ENCODE measurements around the gene MCF2L2. TPM values are rescaled to one million over a fixed set of nuclear protein-coding genes. Genes with fewer than 3 reads are reported as not detected.
A peak's percentile ranks its signal among the peaks of the same experiment; 100 is the strongest.
"Not testable (repeated sequence)": the region's sequence is repeated elsewhere in the genome, so short reads cannot be mapped to it uniquely, and the experiment has no call there.

MCF2L2 gene
- total and polyA plus RNA-seq, 10 donors = 0.46 to 37.7 (median 17.6) TPM

DNA sequence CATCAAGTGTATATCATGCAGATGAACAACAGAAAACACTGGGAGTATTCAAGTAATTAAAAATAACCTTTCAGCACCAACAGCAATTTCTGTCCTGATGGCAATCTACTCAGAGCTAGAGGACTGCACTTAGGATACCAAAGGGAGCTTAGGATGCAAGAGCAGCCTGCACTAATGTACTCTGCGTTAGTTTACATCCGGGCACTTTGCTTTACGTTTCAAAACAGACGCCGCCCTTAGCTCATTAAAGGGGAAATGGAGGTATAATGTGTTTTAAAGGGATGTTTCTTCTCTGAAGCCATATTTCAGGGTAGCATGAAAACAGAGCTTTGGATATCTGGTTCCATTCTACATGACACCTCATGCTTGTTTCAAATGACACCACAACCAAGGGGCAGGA is 189.4 kb downstream of the MCF2L2 start:
- WGBS, 5 donors = 74 to 89% (median 84%) methylated on average over 5 of the region's 5 CpGs
- intact Hi-C loops (cut with DNase I; ENCODE audit: low total_unique reads) = no loop called here

DNA sequence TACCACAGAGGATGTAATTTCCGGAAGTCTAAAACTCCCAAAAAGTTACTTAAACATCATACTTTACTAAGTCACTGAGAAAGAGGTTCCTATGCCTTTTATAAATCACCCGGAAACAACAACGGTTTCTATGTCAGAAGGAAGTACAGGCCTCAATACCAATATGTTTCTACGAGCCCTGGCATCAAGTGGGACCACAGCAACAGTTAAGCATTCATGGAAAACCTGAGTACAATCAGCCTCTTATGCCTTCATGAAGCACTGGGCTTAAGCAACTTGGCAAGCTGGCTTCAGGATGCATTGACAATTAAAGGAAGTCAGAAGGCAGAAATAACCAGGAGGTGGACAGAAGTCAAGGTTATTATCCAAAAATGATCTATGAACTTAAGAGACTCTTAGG is 194.5 kb downstream of the MCF2L2 start:
- no peak for DNase-seq
- Histone ChIP-seq H3K4me1 (peaks cover 0 to 10% (median 2%) of the 10 kb centered on the region in 6 donors), H3K36me3 (no peaks in the 10 kb centered on the region), H3K9me3 (no peaks in the 10 kb centered on the region), H3K27ac (peak overlapping the region in 7 of 8 donors; percentile 2 to 57 (median 50)), H3K4me3 (no peak overlapping the region), H3K27me3 (replicated peaks in 1 of 7) (no peaks in the 10 kb centered on the region)
- intact Hi-C loops (cut with DNase I; ENCODE audit: low total_unique reads) = no loop called here
- TF ChIP-seq POLR2AphosphoS5 (IDR thresholded peaks at IDR 0.05) (no peak), POLR2A (IDR thresholded peaks at IDR 0.05) (no peak)
- TF ChIP-seq, protein P1, sequence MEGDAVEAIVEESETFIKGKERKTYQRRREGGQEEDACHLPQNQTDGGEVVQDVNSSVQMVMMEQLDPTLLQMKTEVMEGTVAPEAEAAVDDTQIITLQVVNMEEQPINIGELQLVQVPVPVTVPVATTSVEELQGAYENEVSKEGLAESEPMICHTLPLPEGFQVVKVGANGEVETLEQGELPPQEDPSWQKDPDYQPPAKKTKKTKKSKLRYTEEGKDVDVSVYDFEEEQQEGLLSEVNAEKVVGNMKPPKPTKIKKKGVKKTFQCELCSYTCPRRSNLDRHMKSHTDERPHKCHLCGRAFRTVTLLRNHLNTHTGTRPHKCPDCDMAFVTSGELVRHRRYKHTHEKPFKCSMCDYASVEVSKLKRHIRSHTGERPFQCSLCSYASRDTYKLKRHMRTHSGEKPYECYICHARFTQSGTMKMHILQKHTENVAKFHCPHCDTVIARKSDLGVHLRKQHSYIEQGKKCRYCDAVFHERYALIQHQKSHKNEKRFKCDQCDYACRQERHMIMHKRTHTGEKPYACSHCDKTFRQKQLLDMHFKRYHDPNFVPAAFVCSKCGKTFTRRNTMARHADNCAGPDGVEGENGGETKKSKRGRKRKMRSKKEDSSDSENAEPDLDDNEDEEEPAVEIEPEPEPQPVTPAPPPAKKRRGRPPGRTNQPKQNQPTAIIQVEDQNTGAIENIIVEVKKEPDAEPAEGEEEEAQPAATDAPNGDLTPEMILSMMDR (IDR thresholded peaks at IDR 0.05 in 8 of 11, conservative IDR thresholded peaks at IDR 0.05 in 3 of 11) = no peak
- WGBS, 5 donors = 21 to 33% (median 33%) methylated on average over 4 of the region's 4 CpGs

More for the DNA sequence above, 189.4 kb downstream of the MCF2L2 start:
- Histone ChIP-seq H3K9me3 (peaks cover 3 to 27% (median 24%) of the 10 kb centered on the region in 8 donors), H3K4me1 (peaks cover 0 to 7% (median 0%) of the 10 kb centered on the region in 6 donors), H3K36me3 (no peaks in the 10 kb centered on the region), H3K27ac (no peak overlapping the region), H3K4me3 (no peak overlapping the region), H3K27me3 (replicated peaks in 1 of 7) (peaks cover 0 to 5% (median 0%) of the 10 kb centered on the region in 7 donors)
- TF ChIP-seq POLR2A (IDR thresholded peaks at IDR 0.05) = no peak
- no peak for TF ChIP-seq POLR2AphosphoS5 (IDR thresholded peaks at IDR 0.05)
- TF ChIP-seq, protein P1 (IDR thresholded peaks at IDR 0.05 in 8 of 11, conservative IDR thresholded peaks at IDR 0.05 in 3 of 11) = no peak
- DNase-seq = no peak

DNA sequence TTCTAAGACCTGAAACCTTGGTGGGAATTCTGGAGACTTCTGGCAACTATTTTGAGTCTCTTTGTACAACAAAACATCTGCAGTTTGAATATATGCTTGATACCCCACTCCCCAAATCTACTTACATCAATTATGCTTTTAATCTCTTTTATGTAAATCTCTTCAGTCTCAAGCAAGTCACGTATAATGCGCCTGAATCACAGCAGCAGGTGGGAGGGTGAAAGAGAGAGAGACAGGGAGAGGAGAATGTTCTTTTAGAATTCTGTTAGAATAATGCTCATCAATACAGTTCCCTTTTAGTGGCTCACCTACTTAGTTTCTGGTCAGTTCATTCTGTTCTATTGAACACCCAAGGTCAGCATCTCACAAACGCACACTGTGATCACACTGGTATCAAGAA is 197.6 kb downstream of the MCF2L2 start:
- Histone ChIP-seq H3K9me3 (no peaks in the 10 kb centered on the region), H3K36me3 (no peaks in the 10 kb centered on the region), H3K4me3 (no peak overlapping the region), H3K27me3 (replicated peaks in 1 of 7) (no peaks in the 10 kb centered on the region), H3K27ac (no peak overlapping the region), H3K4me1 (peaks cover 0 to 10% (median 2%) of the 10 kb centered on the region in 6 donors)
- 91 to 99% (median 96%) methylated on average over 3 of the region's 3 CpGs for WGBS, 5 donors
- DNase-seq = no peak
- intact Hi-C loops (cut with DNase I; ENCODE audit: low total_unique reads) = no loop called here
- TF ChIP-seq POLR2A (IDR thresholded peaks at IDR 0.05) (no peak), POLR2AphosphoS5 (IDR thresholded peaks at IDR 0.05) (no peak)
- TF ChIP-seq, protein P1 (IDR thresholded peaks at IDR 0.05 in 8 of 11, conservative IDR thresholded peaks at IDR 0.05 in 3 of 11) = no peak

GRCh38 chr3:183230251-183230650 is 198.2 kb downstream of the MCF2L2 start:
- H3K9me3 ChIP-seq; H3K27ac ChIP-seq; H3K4me3 ChIP-seq; DNase-seq; H3K27me3 ChIP-seq (replicated peaks in 1 of 7); H3K36me3 ChIP-seq; intact Hi-C loops (cut with DNase I; ENCODE audit: low total_unique reads); H3K4me1 ChIP-seq: not testable (repeated sequence)
- WGBS, 5 donors = 87 to 97% (median 94%) methylated on average over 8 of the region's 8 CpGs

DNA sequence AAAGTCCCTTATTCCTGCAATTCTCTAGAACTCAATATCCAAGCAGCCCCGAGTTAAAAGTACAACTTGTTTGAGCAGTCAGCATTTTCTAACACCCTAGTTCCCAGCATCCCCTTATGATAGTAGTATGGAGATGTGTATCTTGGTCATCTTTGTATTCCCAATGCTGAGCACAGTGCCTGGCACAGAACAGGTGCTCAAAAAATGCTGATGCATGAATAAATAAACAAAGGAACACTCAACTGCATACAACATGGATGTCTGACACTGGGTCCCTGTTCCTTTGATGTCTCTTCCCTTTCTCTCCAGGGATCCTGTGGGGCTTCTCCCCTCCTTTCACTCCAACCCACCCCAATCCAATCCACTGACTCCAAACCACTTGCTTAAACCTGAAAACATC is 199.2 kb downstream of the MCF2L2 start:
- WGBS, 5 donors = 88 to 100% (median 95%) methylated on average over 1 of the region's 1 CpG
- H3K36me3 ChIP-seq = peaks cover 0 to 5% (median 0%) of the 10 kb centered on the region in 6 donors
- TF ChIP-seq, protein P1 (IDR thresholded peaks at IDR 0.05 in 8 of 11, conservative IDR thresholded peaks at IDR 0.05 in 3 of 11) = no peak
- no peak for TF ChIP-seq POLR2AphosphoS5 (IDR thresholded peaks at IDR 0.05)
- no peak for TF ChIP-seq POLR2A (IDR thresholded peaks at IDR 0.05)
- H3K4me1 ChIP-seq = peaks cover 0 to 14% (median 2%) of the 10 kb centered on the region in 6 donors
- intact Hi-C loops (cut with DNase I; ENCODE audit: low total_unique reads) = no loop called here
- no peak for DNase-seq
- no peak overlapping the region for H3K27ac ChIP-seq
- no peaks in the 10 kb centered on the region for H3K9me3 ChIP-seq
- no peak overlapping the region for H3K4me3 ChIP-seq
- no peaks in the 10 kb centered on the region for H3K27me3 ChIP-seq (replicated peaks in 1 of 7)

Measured in spleen (tissue), 11 donors.